H1 (cell line): ENCODE results near the gene THBS1. TPM values are rescaled to one million over a fixed set of nuclear protein-coding genes. Genes with fewer than 3 reads are reported as not detected.

ENCODE experiments used
- ASH2L ChIP-seq: fragments of 200-600, 300-600 bp; sonication (generic); IDR thresholded peaks from one replicate; pipeline ENCODE4 v1.7.1; 2017; ENCODE audit warnings: low read length
- ATF2 ChIP-seq: IDR thresholded peaks from 2 replicates; pipeline ENCODE4 v1.6.1; 2012; ENCODE audit warnings: low read length, inconsistent platforms
- CTCF ChIP-seq, 3 experiments: IDR thresholded peaks; 1 replicate in 2 of 3; 2 replicates in 1 of 3; pipeline versions ENCODE4 v1.5.1 to v1.6.1; 2011; ENCODE audit warnings: low read length in 3 of 3, mild to moderate bottlenecking in 3 of 3, inconsistent platforms in 2 of 3, low read depth in 1 of 3, moderate library complexity in 1 of 3; ENCODE audit not compliant: insufficient read depth in 1 of 3; ENCODE audit errors: control extremely low read depth in 1 of 3
- EGR1 ChIP-seq: IDR thresholded peaks from 2 replicates; pipeline ENCODE4 v1.6.1; 2011; ENCODE audit warnings: low read depth, low read length, borderline replicate concordance
- EZH2 ChIP-seq: fragments of 200-600 bp; sonication (generic); IDR thresholded peaks from 2 replicates; pipeline ENCODE4 v1.7.1; 2012; ENCODE audit warnings: low read depth, mild to moderate bottlenecking, moderate library complexity, low read length, inconsistent platforms; ENCODE audit not compliant: severe bottlenecking
- KDM4A ChIP-seq: IDR thresholded peaks from one replicate; pipeline ENCODE4 v1.7.1; 2012; ENCODE audit warnings: low read depth, mild to moderate bottlenecking, moderate library complexity, low read length, inconsistent platforms; ENCODE audit not compliant: severe bottlenecking
- PHF8 ChIP-seq: fragments of 200-600 bp; sonication (generic); conservative IDR thresholded peaks from 2 replicates; pipeline ENCODE4 v1.7.1; 2012; ENCODE audit warnings: low read depth, mild to moderate bottlenecking, inconsistent platforms, low read length, moderate library complexity
- RNF2 ChIP-seq: fragments of 200-900, 300-1000 bp; sonication (generic); IDR thresholded peaks from 2 replicates; pipeline ENCODE4 v1.7.1; 2016; ENCODE audit warnings: borderline replicate concordance, low read depth, mild to moderate bottlenecking, antibody characterized with exemption, low read length; ENCODE audit not compliant: poor library complexity, severe bottlenecking; ENCODE audit errors: missing control alignments
- SAP30 ChIP-seq: fragments of 300-600 bp; sonication (generic); IDR thresholded peaks from 2 replicates; pipeline ENCODE4 v1.7.1; 2012; ENCODE audit warnings: low read length, moderate library complexity, mild to moderate bottlenecking, inconsistent platforms; ENCODE audit not compliant: insufficient read depth, insufficient replicate concordance
- SIN3A ChIP-seq, 2 experiments: IDR thresholded peaks in 1 of 2; conservative IDR thresholded peaks in 1 of 2; 2 replicates each; pipeline ENCODE4 v1.6.1; 2011 to 2012; ENCODE audit warnings: low read length in 2 of 2, improper control_type of control experiment in 1 of 2, low read depth in 1 of 2, mild to moderate bottlenecking in 1 of 2
- SP4 ChIP-seq: IDR thresholded peaks from 2 replicates; pipeline ENCODE4 v1.6.1; 2012; ENCODE audit warnings: low read length, inconsistent platforms
- TAF1 ChIP-seq: IDR thresholded peaks from 2 replicates; pipeline ENCODE4 v1.6.1; 2011; ENCODE audit warnings: mild to moderate bottlenecking, low read depth, low read length
- TEAD4 ChIP-seq: IDR thresholded peaks from 2 replicates; pipeline ENCODE4 v1.6.1; 2012; ENCODE audit warnings: low read depth, low read length, inconsistent platforms, mixed read lengths
- polyA plus RNA-seq, 7 experiments: library from polyadenylated mRNA; depleted of rRNA in 3 of 7; stranded (reverse) in 5 of 7; unstranded in 2 of 7; fragments of >200 nt in 5 of 7; fragments of 200-250 nt in 2 of 7; gene quantifications; 1 replicate in 5 of 7; 2 replicates in 1 of 7; 4 replicates in 1 of 7; pipeline versions ENCODE4 v1.2.1 to v1.2.3, GENCODE V29; 2011 to 2013; ENCODE audit warnings: missing spikeins in 2 of 7, mixed read lengths in 2 of 7
- total RNA-seq: library from RNA; stranded (reverse); fragmentation: NEBNext Ultra II Directional; extraction: Animal tissue kit (Norgen Biotek cat#: 25700); gene quantifications from 2 replicates; pipeline ENCODE4 v1.2.1, GENCODE V29; 2021

Gene THBS1
- total and polyA plus RNA-seq, 2 of the 8 experiments (the other 6 are each of a cell fraction or from before 2014, with no cell fraction given), result 10.3 to 63.3 TPM

- TF ChIP-seq ASH2L (peak; percentile 18), ATF2 (0 out of 2 replicates have a peak, but pooled peaks have one; percentile 77), PHF8 (no peak), SAP30 (no peak), EGR1 (0 out of 2 replicates have a peak, but pooled peaks have one; percentile 36), CTCF (IDR thresholded peaks at IDR 0.05; ENCODE audit: control extremely low read depth in 1 of 3, insufficient read depth in 1 of 3, low read depth in 1 of 3, low read length in 3 of 3) (peak; percentile 77 to 99 (median 79)), SIN3A (conservative IDR thresholded peaks at IDR 0.05 in 1 of 2, IDR thresholded peaks at IDR 0.05 in 1 of 2; ENCODE audit: low read depth in 1 of 2, low read length in 2 of 2) (no peak), KDM4A (no peak), TAF1 (0 out of 2 replicates have a peak, but pooled peaks have one; percentile 58), EZH2 (no peak), SP4 (0 out of 2 replicates have a peak, but pooled peaks have one; percentile 59), TEAD4 (no peak), RNF2 (no peak)
- TF ChIP-seq, all 59 proteins: peak for 12
Measured at GRCh38 chr15:39580117-39580484, 778 bp upstream of the THBS1 start (continued).
